Activated CD4-positive, CD25-positive, alpha-beta regulatory T cell treated with anti-CD3 and anti-CD28 coated beads, Interleukin-2, amount 50 U/mL, for 72 hours (primary cell): ENCODE measurements around the gene SARM1.

Experiments used
- DNase-seq: peaks from one replicate; pipeline ENCODE4 v3.0.0; 2021

SARM1 gene

GRCh38 chr17:28369684-28370034 is 1.8 kb upstream of the SARM1 start:
- no peak for DNase-seq

- DNase-seq, result no peak
These were observed 1.3 kb upstream of the SARM1 start, which contains the start of gene VTN for GRCh38 chr17:28370035-28370743. VTN (minus strand) TSS chr17:28370307; CDS start chr17:28370203, 104 bp downstream.

- DNase-seq, result no peak
These were observed 770 bp upstream of the SARM1 start for GRCh38 chr17:28370744-28371103.

GRCh38 chr17:28372203-28372944 is 880 bp downstream of the SARM1 start:
- no peak for DNase-seq

- DNase-seq, result no peak
These were observed 1.4 kb downstream of the SARM1 start for GRCh38 chr17:28372945-28373274.

- DNase-seq, result no peak
These were observed 8.6 kb downstream of the SARM1 start for GRCh38 chr17:28379814-28380801.

GRCh38 chr17:28381141-28381825 is 9.8 kb downstream of the SARM1 start:
- no peak for DNase-seq

GRCh38 chr17:28384281-28385036 is 13.0 kb downstream of the SARM1 start:
- peak; percentile 65 for DNase-seq

- DNase-seq, result no peak
These were observed 13.5 kb downstream of the SARM1 start for GRCh38 chr17:28385037-28385400.

GRCh38 chr17:28385406-28385805 is 13.9 kb downstream of the SARM1 start:
- no peak for DNase-seq

GRCh38 chr17:28386391-28386790 is 14.9 kb downstream of the SARM1 start:
- no peak for DNase-seq

GRCh38 chr17:28388106-28388505 is 16.6 kb downstream of the SARM1 start:
- no peak for DNase-seq

GRCh38 chr17:28390141-28390540 is 18.6 kb downstream of the SARM1 start:
- no peak for DNase-seq

GRCh38 chr17:28390563-28390962 is 19.1 kb downstream of the SARM1 start:
- no peak for DNase-seq

- no peak for DNase-seq
These were observed 19.5 kb downstream of the SARM1 start for GRCh38 chr17:28390984-28391383.

- no peak for DNase-seq
These were observed 19.9 kb downstream of the SARM1 start for GRCh38 chr17:28391401-28391800.

- DNase-seq, result no peak
These were observed 21.0 kb downstream of the SARM1 start for GRCh38 chr17:28392491-28392890.

- no peak for DNase-seq
These were observed 23.0 kb downstream of the SARM1 start for GRCh38 chr17:28394337-28395116.

GRCh38 chr17:28395426-28395825 is 23.9 kb downstream of the SARM1 start:
- DNase-seq, result no peak

- DNase-seq, result no peak
These were observed 24.5 kb downstream of the SARM1 start for GRCh38 chr17:28395968-28396367.

GRCh38 chr17:28396635-28397239 is 25.2 kb downstream of the SARM1 start:
- DNase-seq, result no peak
